WTC11 (cell line): ENCODE data around the gene ZBTB21.

ENCODE experiments used
- ETV6 ChIP-seq: sonication (generic); formaldehyde crosslinking; IDR thresholded peaks from 2 replicates; pipeline ENCODE4 v1.8.1; 2022; ENCODE audit warnings: mild to moderate bottlenecking, missing genetic modification reagents
- JUN ChIP-seq: sonication (generic); formaldehyde crosslinking; IDR thresholded peaks from 2 replicates; pipeline ENCODE4 v1.8.0; 2023; ENCODE audit warnings: mild to moderate bottlenecking, missing genetic modification reagents
- NR3C1 ChIP-seq: sonication (generic); formaldehyde crosslinking; conservative IDR thresholded peaks from 2 replicates; pipeline ENCODE4 v1.8.1; 2023; ENCODE audit warnings: low read depth, mild to moderate bottlenecking, missing genetic modification reagents
- ZNF232 ChIP-seq: sonication (generic); formaldehyde crosslinking; IDR thresholded peaks from 2 replicates; pipeline ENCODE4 v1.8.0; 2022; ENCODE audit warnings: mild to moderate bottlenecking, missing genetic modification reagents
- TF ChIP-seq, protein P1 (sequence below): fragments of 200-600 bp; IDR thresholded peaks from 2 replicates; pipeline ENCODE4 v1.8.0; 2022; ENCODE audit warnings: antibody characterized with exemption

DNA sequence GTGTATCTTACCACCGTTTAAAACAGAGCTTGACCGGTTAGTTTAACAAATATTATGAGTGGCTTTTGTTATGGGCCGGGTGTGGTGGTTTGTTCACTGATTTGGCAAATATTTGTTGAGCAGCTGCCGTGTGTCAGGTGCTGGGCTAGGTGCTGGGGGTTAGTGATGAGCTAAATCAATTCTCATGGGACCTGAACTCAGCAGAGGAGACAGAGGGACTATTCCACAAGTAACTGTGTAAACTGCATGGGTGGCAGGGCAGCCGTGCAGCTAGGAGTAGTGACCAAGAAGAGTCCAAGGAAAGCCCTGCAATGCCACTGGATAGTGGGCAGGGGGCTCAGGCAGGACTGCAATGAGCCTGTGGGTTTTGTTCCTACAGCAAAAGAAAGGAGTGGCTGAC, 45.1 kb downstream of the ZBTB21 start:
- no peak for TF ChIP-seq NR3C1 (CRISPR knock-in tag)
- no peak for TF ChIP-seq JUN (CRISPR knock-in tag)
- no peak for TF ChIP-seq ZNF232
- TF ChIP-seq ETV6 (CRISPR knock-in tag), result no peak
- TF ChIP-seq, protein P1, sequence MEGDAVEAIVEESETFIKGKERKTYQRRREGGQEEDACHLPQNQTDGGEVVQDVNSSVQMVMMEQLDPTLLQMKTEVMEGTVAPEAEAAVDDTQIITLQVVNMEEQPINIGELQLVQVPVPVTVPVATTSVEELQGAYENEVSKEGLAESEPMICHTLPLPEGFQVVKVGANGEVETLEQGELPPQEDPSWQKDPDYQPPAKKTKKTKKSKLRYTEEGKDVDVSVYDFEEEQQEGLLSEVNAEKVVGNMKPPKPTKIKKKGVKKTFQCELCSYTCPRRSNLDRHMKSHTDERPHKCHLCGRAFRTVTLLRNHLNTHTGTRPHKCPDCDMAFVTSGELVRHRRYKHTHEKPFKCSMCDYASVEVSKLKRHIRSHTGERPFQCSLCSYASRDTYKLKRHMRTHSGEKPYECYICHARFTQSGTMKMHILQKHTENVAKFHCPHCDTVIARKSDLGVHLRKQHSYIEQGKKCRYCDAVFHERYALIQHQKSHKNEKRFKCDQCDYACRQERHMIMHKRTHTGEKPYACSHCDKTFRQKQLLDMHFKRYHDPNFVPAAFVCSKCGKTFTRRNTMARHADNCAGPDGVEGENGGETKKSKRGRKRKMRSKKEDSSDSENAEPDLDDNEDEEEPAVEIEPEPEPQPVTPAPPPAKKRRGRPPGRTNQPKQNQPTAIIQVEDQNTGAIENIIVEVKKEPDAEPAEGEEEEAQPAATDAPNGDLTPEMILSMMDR, result no peak
